HCT116 (cell line): Measurements from ENCODE around the gene GFOD2. TPM values are rescaled to one million over a fixed set of nuclear protein-coding genes. Genes with fewer than 3 reads are reported as not detected.

Source experiments
- ATAC-seq: fragments of 200-7000 bp; cut with Tn5 transposase; 2 replicates; pipeline ENCODE4 v1.9.1; 2020; ENCODE audit warnings: mild to moderate bottlenecking, moderate library complexity
- BruUV-seq: library from RNA; stranded (reverse); fragments of 400-500 nt; replicated peaks from 2 replicates; lab custom pipeline; 2021; lab: Mats Ljungman, UMichigan
- CTCF ChIA-PET: fragments of 300-600 bp; sonication (Branson Sonifier 250); formaldehyde crosslinking; loops from one replicate; lab custom pipeline; 2021; ENCODE audit warnings: antibody characterized with exemption; lab: Charles Lee
- POLR2A ChIA-PET: fragments of 300-600, 350-600 bp; sonication (Branson Sonifier 250); formaldehyde crosslinking; loops from one replicate; lab custom pipeline; 2021; ENCODE audit warnings: antibody characterized with exemption; lab: Charles Lee
- RAD21 ChIA-PET, 2 experiments: fragments of 300-600 bp; sonication (Branson Sonifier 250); formaldehyde crosslinking; loops; one replicate each; lab custom pipeline; 2023; ENCODE audit warnings: low total read pairs in 2 of 2; ENCODE audit not compliant: uncharacterized antibody in 2 of 2, unreplicated experiment in 2 of 2, low non-redundant PET in 1 of 2; lab: Charles Lee
- DNase-seq: peaks from one replicate; pipeline ENCODE4 v3.0.0-alpha.2; 2010; ENCODE audit warnings: low read depth, low spot score
- H2AFZ ChIP-seq: fragments of 200-600 bp; shearing (Covaris generic), sonication (generic); 2 replicates; pipeline ENCODE4 v1.6.1; 2017; ENCODE audit warnings: low read depth, mixed run types, mixed read lengths, antibody characterized with exemption, low read length; ENCODE audit not compliant: poor library complexity, severe bottlenecking
- H3K27ac ChIP-seq: 2 replicates; pipeline ENCODE4 v1.5.1; 2012; ENCODE audit warnings: low read depth, low read length
- H3K27me3 ChIP-seq: fragments of 200-600 bp; sonication (generic); 2 replicates; pipeline ENCODE4 v1.6.1; 2016; ENCODE audit warnings: mixed run types, low read length, mixed read lengths; ENCODE audit not compliant: insufficient read depth
- H3K36me3 ChIP-seq, 2 experiments: fragments of 200-500 bp in 1 of 2; fragments of 200-600 bp in 1 of 2; sonication (Bioruptor generic) in 1 of 2; sonication (generic) in 1 of 2; 2 replicates each; pipeline versions ENCODE4 v1.5.1 to v1.6.1; 2014 to 2016; ENCODE audit warnings: low read length in 2 of 2, inconsistent platforms in 1 of 2, mixed read lengths in 1 of 2, mixed run types in 1 of 2; ENCODE audit not compliant: insufficient read depth in 2 of 2, control insufficient read depth in 1 of 2
- H3K4me1 ChIP-seq, 2 experiments: fragments of 200-600 bp in 1 of 2; sonication (generic) in 1 of 2; 2 replicates each; pipeline versions ENCODE4 v1.5.1 to v1.6.1; 2012 to 2017; ENCODE audit warnings: low read length in 2 of 2, inconsistent platforms in 1 of 2, mild to moderate bottlenecking in 1 of 2, mixed read lengths in 1 of 2, mixed run types in 1 of 2, moderate library complexity in 1 of 2; ENCODE audit not compliant: insufficient read depth in 2 of 2, control insufficient read depth in 1 of 2
- H3K4me2 ChIP-seq: fragments of 200-600 bp; sonication (generic); 2 replicates; pipeline ENCODE4 v1.6.1; 2017; ENCODE audit warnings: mixed run types, low read length, mixed read lengths
- H3K4me3 ChIP-seq, 2 experiments: fragments of 200-600 bp in 1 of 2; sonication (generic) in 1 of 2; replicated peaks in 1 of 2; 2 replicates each; pipeline ENCODE4 v1.5.1; 2011 to 2016; ENCODE audit warnings: low read length in 2 of 2, control low read depth in 1 of 2, low read depth in 1 of 2, mild to moderate bottlenecking in 1 of 2, mixed read lengths in 1 of 2, mixed run types in 1 of 2
- H3K79me2 ChIP-seq: fragments of 200-600 bp; sonication (generic); 2 replicates; pipeline ENCODE4 v1.6.1; 2017; ENCODE audit warnings: mild to moderate bottlenecking, mixed run types, low read length, moderate library complexity, mixed read lengths; ENCODE audit not compliant: insufficient read depth
- H3K9ac ChIP-seq: fragments of 200-600 bp; sonication (generic); 2 replicates; pipeline ENCODE4 v1.6.1; 2016; ENCODE audit warnings: low read length, mixed read lengths
- H3K9me2 ChIP-seq: fragments of 200-600 bp; sonication (generic), shearing (Covaris generic); 2 replicates; pipeline ENCODE4 v1.6.1; 2017; ENCODE audit warnings: mixed run types, mild to moderate bottlenecking, moderate library complexity; ENCODE audit not compliant: insufficient read depth
- H3K9me3 ChIP-seq, 2 experiments: fragments of 200-500 bp in 1 of 2; fragments of 200-600 bp in 1 of 2; sonication (Bioruptor generic) in 1 of 2; sonication (generic) in 1 of 2; 2 replicates each; pipeline ENCODE4 v1.6.1; 2014 to 2017; ENCODE audit warnings: low read length in 2 of 2, mixed read lengths in 2 of 2, inconsistent platforms in 1 of 2, low read depth in 1 of 2, mild to moderate bottlenecking in 1 of 2, mixed run types in 1 of 2, moderate library complexity in 1 of 2; ENCODE audit not compliant: control insufficient read depth in 1 of 2, insufficient read depth in 1 of 2
- H4K20me1 ChIP-seq: fragments of 200-600 bp; sonication (generic), shearing (Covaris generic); 2 replicates; pipeline ENCODE4 v1.6.1; 2017; ENCODE audit warnings: mixed run types, mild to moderate bottlenecking, moderate library complexity; ENCODE audit not compliant: insufficient read depth
- EGR1 ChIP-seq: IDR thresholded peaks from 2 replicates; pipeline ENCODE4 v1.6.1; 2012; ENCODE audit warnings: low read depth
- FOSL1 ChIP-seq: IDR thresholded peaks from 2 replicates; pipeline ENCODE4 v1.6.1; 2012; ENCODE audit warnings: low read depth
- RAD21 ChIP-seq: IDR thresholded peaks from 2 replicates; pipeline ENCODE4 v1.6.1; 2012; ENCODE audit warnings: low read depth, mild to moderate bottlenecking
- SIN3A ChIP-seq: IDR thresholded peaks from 2 replicates; pipeline ENCODE4 v1.6.1; 2012; ENCODE audit warnings: low read depth
- SP1 ChIP-seq: IDR thresholded peaks from 2 replicates; pipeline ENCODE4 v1.6.1; 2012; ENCODE audit warnings: low read depth
- TCF7L2 ChIP-seq: IDR thresholded peaks from 2 replicates; pipeline ENCODE4 v1.7.0; 2011; ENCODE audit warnings: borderline replicate concordance, inconsistent platforms; ENCODE audit not compliant: insufficient read depth, insufficient read length; ENCODE audit errors: extremely low read depth
- YY1 ChIP-seq: IDR thresholded peaks from 2 replicates; pipeline ENCODE4 v1.6.1; 2011; ENCODE audit warnings: low read length, low read depth, moderate library complexity, mild to moderate bottlenecking; ENCODE audit not compliant: insufficient replicate concordance; ENCODE audit errors: extremely low read depth
- ZFX ChIP-seq: fragments of 450-650 bp; IDR thresholded peaks from 2 replicates; pipeline ENCODE4 v1.6.1; 2017
- intact Hi-C: fragments of 100-400 bp; cut with micrococcal nuclease; formaldehyde crosslinking; loops from 2 replicates; pipeline ENCODE4 v1.10.0; 2022
- total RNA-seq: library from RNA; stranded (reverse); gene quantifications from one replicate; pipeline ENCODE4 v1.2.1, GENCODE V29; 2021; ENCODE audit not compliant: unreplicated experiment
- TF ChIP-seq, protein P1 (sequence below), 3 experiments: fragments of 200-600 bp in 1 of 3; sonication (generic) in 1 of 3; IDR thresholded peaks in 2 of 3; conservative IDR thresholded peaks in 1 of 3; 2 replicates each; pipeline ENCODE4 v1.5.1; 2012 to 2017; ENCODE audit warnings: low read depth in 2 of 3, low read length in 2 of 3, antibody characterized with exemption in 1 of 3, borderline replicate concordance in 1 of 3, control low read depth in 1 of 3, mild to moderate bottlenecking in 1 of 3, mixed read lengths in 1 of 3, mixed run types in 1 of 3, moderate library complexity in 1 of 3; ENCODE audit not compliant: insufficient read depth in 1 of 3

The GFOD2 gene
- total RNA-seq, 1 experiment from 2014 or later = 17.4 TPM

DNA sequence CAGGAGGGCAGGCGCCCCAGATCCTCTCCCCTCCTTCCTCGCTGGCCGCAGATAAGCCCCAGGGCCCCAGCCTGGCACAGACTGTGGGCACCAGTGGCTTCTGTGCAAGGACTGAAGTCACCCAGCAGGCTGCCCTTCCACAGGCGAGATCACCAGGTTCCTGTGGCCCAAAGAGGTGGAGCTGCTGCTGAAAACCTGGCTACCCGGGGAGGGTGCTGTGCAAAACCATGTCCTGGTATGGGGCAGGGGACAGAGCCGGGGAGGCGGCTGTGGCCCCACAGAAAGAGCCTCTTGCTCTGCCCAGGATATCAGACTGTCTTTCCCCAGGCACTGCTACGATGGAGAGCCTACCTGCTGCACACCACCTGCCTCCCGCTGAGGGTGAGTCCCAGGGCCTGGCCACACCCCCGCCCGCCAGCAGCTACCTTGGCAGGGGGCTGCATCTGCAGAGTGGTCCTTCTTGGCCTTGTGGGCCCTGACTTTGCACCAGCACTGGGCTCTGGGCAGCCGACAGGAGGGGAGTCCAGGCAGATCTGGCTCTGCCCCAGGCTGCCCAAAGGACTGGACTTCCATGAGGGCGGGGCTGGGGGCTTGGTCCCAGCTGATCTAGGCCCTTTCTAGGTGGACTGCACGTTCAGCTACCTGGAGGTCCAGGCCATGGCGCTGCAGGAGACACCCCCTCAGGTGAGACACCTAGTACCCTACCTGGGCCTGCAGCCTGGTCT, 73.6 kb downstream of the GFOD2 start:
- Histone ChIP-seq H4K20me1 (no peaks in the 10 kb centered on the region), H3K27ac (no peak overlapping the region), H3K27me3 (no peaks in the 10 kb centered on the region), H3K4me2 (no peak overlapping the region), H3K9me3 (no peaks in the 10 kb centered on the region), H3K79me2 (no peaks in the 10 kb centered on the region), H3K9ac (no peak overlapping the region), H3K4me3 (no peak overlapping the region), H3K9me2 (no peaks in the 10 kb centered on the region), H3K4me1 (peaks cover 0 to 8% of the 10 kb centered on the region in 2 experiments; a peak in 1 of 4 replicates), H3K36me3 (no peaks in the 10 kb centered on the region), H2AFZ (no peak overlapping the region)
- CTCF ChIA-PET = interaction anchor here (0.9 to 2.7 kb wide), 2 partner anchors 99 to 124 kb away, joined by 3 to 22 read pairs; no protein-coding TSS in a partner anchor
- no TSS peak for BruUV-seq
- ATAC-seq = no peak
- intact Hi-C loops = no loop called here
- POLR2A ChIA-PET = no interaction called here
- RAD21 ChIA-PET = no interaction called here
- no peak for TF ChIP-seq ZFX
- TF ChIP-seq, protein P1, sequence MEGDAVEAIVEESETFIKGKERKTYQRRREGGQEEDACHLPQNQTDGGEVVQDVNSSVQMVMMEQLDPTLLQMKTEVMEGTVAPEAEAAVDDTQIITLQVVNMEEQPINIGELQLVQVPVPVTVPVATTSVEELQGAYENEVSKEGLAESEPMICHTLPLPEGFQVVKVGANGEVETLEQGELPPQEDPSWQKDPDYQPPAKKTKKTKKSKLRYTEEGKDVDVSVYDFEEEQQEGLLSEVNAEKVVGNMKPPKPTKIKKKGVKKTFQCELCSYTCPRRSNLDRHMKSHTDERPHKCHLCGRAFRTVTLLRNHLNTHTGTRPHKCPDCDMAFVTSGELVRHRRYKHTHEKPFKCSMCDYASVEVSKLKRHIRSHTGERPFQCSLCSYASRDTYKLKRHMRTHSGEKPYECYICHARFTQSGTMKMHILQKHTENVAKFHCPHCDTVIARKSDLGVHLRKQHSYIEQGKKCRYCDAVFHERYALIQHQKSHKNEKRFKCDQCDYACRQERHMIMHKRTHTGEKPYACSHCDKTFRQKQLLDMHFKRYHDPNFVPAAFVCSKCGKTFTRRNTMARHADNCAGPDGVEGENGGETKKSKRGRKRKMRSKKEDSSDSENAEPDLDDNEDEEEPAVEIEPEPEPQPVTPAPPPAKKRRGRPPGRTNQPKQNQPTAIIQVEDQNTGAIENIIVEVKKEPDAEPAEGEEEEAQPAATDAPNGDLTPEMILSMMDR (IDR thresholded peaks at IDR 0.05 in 2 of 3, conservative IDR thresholded peaks at IDR 0.05 in 1 of 3; ENCODE audit: borderline replicate concordance in 1 of 3, insufficient read depth in 1 of 3, low read depth in 2 of 3, low read length in 2 of 3) = no peak
- no peak for TF ChIP-seq TCF7L2
- no peak for TF ChIP-seq RAD21
- no peak for TF ChIP-seq FOSL1
- TF ChIP-seq YY1 = no peak
- TF ChIP-seq EGR1 = no peak
- TF ChIP-seq SIN3A = no peak
- no peak for TF ChIP-seq SP1
- TF ChIP-seq, all 23 proteins: peak for 0
- DNase-seq = no peak
